Measurements from ENCODE around the gene SUN2. TPM values are rescaled to one million over a fixed set of nuclear protein-coding genes. Genes with fewer than 3 reads are reported as not detected.
A peak's percentile ranks its signal among the peaks of the same experiment; 100 is the strongest.

SUN2 gene
- polyA plus RNA-seq, 1 donor: 66.5 TPM

DNA sequence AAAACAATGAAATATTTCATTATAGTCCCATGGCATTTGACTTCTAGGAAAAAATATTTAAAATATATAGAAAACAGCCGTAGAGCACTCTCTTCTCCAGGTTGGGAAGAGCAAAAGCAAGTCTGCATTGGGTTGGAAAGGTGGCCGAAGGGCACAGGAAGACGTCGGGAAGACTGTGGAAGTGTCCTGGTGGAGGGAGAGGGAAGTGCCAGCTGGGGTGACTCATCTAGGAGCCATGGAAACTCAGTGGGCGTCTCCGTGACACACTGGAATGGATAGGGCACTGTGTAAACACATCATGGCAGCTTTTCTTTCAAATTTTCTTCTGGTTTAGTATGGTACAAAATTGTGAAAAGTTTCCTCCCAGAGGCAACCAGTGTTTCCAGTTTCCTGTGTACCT, 37.4 kb downstream of the SUN2 start:
- WGBS (ENCODE audit: insufficient coverage, low lambda C conversion rate): no CpG with 5 or more reads among the region's 6 CpGs
- H3K36me3 ChIP-seq (ENCODE audit: control insufficient read depth, insufficient read depth, low read length): peaks cover 59% of the 10 kb centered on the region
- peak; percentile 67 to 74 for DNase-seq
- H3K27me3 ChIP-seq (ENCODE audit: control insufficient read depth, insufficient read depth, low read length): no peaks in the 10 kb centered on the region
- no peaks in the 10 kb centered on the region for H3K4me1 ChIP-seq (ENCODE audit: control insufficient read depth, insufficient read depth, low read length)
- no peak overlapping the region for H3K4me3 ChIP-seq (ENCODE audit: low read length)
- peak overlapping the region; percentile 39 for H3K27ac ChIP-seq (ENCODE audit: low read length)
- no peaks in the 10 kb centered on the region for H3K9me3 ChIP-seq (ENCODE audit: control insufficient read depth, low read depth, low read length)

DNA sequence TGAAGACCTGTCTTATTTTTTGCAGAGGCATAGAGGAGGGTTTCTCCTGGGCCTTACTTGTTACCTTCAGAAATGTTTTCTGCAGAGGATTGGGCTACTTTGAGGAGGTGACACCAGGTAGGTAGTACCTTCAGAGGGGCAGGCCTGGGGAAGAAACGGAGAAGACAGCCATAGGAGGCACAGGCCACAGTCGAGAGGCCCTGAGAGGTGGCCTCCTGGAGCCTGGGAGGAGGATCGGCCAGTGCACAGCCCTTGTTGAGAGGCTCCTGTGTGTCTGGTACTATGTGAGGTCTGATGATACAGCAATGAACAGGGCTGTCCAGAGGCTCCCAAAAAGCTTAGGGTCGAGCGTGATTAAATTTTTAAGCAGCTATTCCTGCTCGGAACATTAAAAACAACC, 38.6 kb downstream of the SUN2 start:
- Histone ChIP-seq H3K27me3 (ENCODE audit: control insufficient read depth, insufficient read depth, low read length) (no peaks in the 10 kb centered on the region), H3K4me1 (ENCODE audit: control insufficient read depth, insufficient read depth, low read length) (no peaks in the 10 kb centered on the region), H3K27ac (ENCODE audit: low read length) (no peak overlapping the region), H3K9me3 (ENCODE audit: control insufficient read depth, low read depth, low read length) (no peaks in the 10 kb centered on the region), H3K36me3 (ENCODE audit: control insufficient read depth, insufficient read depth, low read length) (peaks cover 54% of the 10 kb centered on the region), H3K4me3 (ENCODE audit: low read length) (no peak overlapping the region)
- WGBS (ENCODE audit: insufficient coverage, low lambda C conversion rate): no CpG with 5 or more reads among the region's 6 CpGs
- DNase-seq: no peak

GRCh38 chr22:38716826-38717225, 39.0 kb downstream of the SUN2 start:
- no peaks in the 10 kb centered on the region for H3K27me3 ChIP-seq (ENCODE audit: control insufficient read depth, insufficient read depth, low read length)
- H3K4me3 ChIP-seq (ENCODE audit: low read length): no peak overlapping the region
- H3K27ac ChIP-seq (ENCODE audit: low read length): no peak overlapping the region
- H3K9me3 ChIP-seq (ENCODE audit: control insufficient read depth, low read depth, low read length): no peaks in the 10 kb centered on the region
- no CpG with 5 or more reads among the region's 9 CpGs for whole genome bisulfite sequencing (ENCODE audit: insufficient coverage, low lambda C conversion rate)
- peaks cover 55% of the 10 kb centered on the region for H3K36me3 ChIP-seq (ENCODE audit: control insufficient read depth, insufficient read depth, low read length)
- no peak for DNase-seq
- no peaks in the 10 kb centered on the region for H3K4me1 ChIP-seq (ENCODE audit: control insufficient read depth, insufficient read depth, low read length)

DNA sequence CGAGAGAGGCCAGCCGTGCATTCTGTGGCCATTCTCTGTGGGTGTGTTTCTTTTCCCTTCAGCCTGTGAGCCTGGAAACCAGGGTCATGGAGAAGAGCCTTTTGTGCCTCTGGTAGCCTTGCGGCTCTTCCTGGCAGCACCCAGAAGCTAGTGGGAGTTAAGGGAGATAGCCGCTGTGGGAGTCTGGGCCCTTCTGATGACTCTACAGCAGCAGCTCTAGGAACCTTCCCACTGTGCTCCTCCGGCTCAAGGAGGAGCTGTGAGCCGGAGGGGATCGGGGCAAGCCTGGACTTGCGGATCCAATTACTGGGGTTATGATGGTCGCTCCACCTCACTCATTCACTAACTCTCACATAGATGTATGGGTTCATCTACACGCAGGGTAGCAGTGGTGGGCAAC, 39.5 kb downstream of the SUN2 start:
- Histone ChIP-seq H3K4me3 (ENCODE audit: low read length) (no peak overlapping the region), H3K9me3 (ENCODE audit: control insufficient read depth, low read depth, low read length) (no peaks in the 10 kb centered on the region), H3K36me3 (ENCODE audit: control insufficient read depth, insufficient read depth, low read length) (peaks cover 52% of the 10 kb centered on the region), H3K27ac (ENCODE audit: low read length) (no peak overlapping the region), H3K27me3 (ENCODE audit: control insufficient read depth, insufficient read depth, low read length) (no peaks in the 10 kb centered on the region), H3K4me1 (ENCODE audit: control insufficient read depth, insufficient read depth, low read length) (no peaks in the 10 kb centered on the region)
- DNase-seq: no peak
- 100% methylated on average over 1 of the region's 10 CpGs for WGBS (ENCODE audit: insufficient coverage, low lambda C conversion rate)

DNA sequence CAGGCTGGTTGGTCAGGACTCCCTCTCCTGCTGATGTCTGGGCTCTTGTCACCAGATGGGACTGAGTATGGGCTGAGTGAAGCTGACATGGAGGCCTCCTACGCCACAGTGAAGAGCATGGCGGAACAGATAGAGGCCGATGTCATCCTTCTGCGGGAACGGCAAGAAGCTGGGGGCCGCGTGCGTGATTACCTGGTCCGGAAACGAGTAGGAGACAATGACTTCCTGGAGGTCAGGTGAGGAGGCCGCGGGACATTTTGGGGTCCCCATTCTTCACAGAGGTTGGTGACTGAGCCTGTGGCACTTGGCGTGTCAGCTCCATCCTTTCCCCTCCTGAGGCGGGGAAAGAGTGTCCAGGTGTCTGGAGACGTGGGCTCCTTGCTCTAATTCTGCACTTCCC, 39.9 kb downstream of the SUN2 start:
- H3K4me1 ChIP-seq (ENCODE audit: control insufficient read depth, insufficient read depth, low read length): no peaks in the 10 kb centered on the region
- H3K27me3 ChIP-seq (ENCODE audit: control insufficient read depth, insufficient read depth, low read length): no peaks in the 10 kb centered on the region
- no peak overlapping the region for H3K27ac ChIP-seq (ENCODE audit: low read length)
- no peaks in the 10 kb centered on the region for H3K9me3 ChIP-seq (ENCODE audit: control insufficient read depth, low read depth, low read length)
- WGBS (ENCODE audit: insufficient coverage, low lambda C conversion rate): no CpG with 5 or more reads among the region's 15 CpGs
- H3K36me3 ChIP-seq (ENCODE audit: control insufficient read depth, insufficient read depth, low read length): peaks cover 50% of the 10 kb centered on the region
- no peak for DNase-seq
- H3K4me3 ChIP-seq (ENCODE audit: low read length): no peak overlapping the region

GRCh38 chr22:38715176-38715764, 40.5 kb downstream of the SUN2 start:
- no peaks in the 10 kb centered on the region for H3K27me3 ChIP-seq (ENCODE audit: control insufficient read depth, insufficient read depth, low read length)
- H3K4me1 ChIP-seq (ENCODE audit: control insufficient read depth, insufficient read depth, low read length): no peaks in the 10 kb centered on the region
- H3K27ac ChIP-seq (ENCODE audit: low read length): no peak overlapping the region
- 80% methylated on average over 1 of the region's 9 CpGs for WGBS (ENCODE audit: insufficient coverage, low lambda C conversion rate)
- no peak overlapping the region for H3K4me3 ChIP-seq (ENCODE audit: low read length)
- DNase-seq: no peak
- peaks cover 46% of the 10 kb centered on the region for H3K36me3 ChIP-seq (ENCODE audit: control insufficient read depth, insufficient read depth, low read length)
- no peaks in the 10 kb centered on the region for H3K9me3 ChIP-seq (ENCODE audit: control insufficient read depth, low read depth, low read length)

- no CpG with 5 or more reads among the region's 8 CpGs for WGBS (ENCODE audit: insufficient coverage, low lambda C conversion rate)
- DNase-seq: no peak
Measured at GRCh38 chr22:38713921-38714320, 41.9 kb downstream of the SUN2 start.

GRCh38 chr22:38712486-38713207, 43.2 kb downstream of the SUN2 start:
- no peaks in the 10 kb centered on the region for H3K9me3 ChIP-seq (ENCODE audit: control insufficient read depth, low read depth, low read length)
- H3K36me3 ChIP-seq (ENCODE audit: control insufficient read depth, insufficient read depth, low read length): peaks cover 53% of the 10 kb centered on the region
- H3K27me3 ChIP-seq (ENCODE audit: control insufficient read depth, insufficient read depth, low read length): no peaks in the 10 kb centered on the region
- H3K4me3 ChIP-seq (ENCODE audit: low read length): no peak overlapping the region
- WGBS (ENCODE audit: insufficient coverage, low lambda C conversion rate): 43% methylated on average over 1 of the region's 11 CpGs
- H3K4me1 ChIP-seq (ENCODE audit: control insufficient read depth, insufficient read depth, low read length): peaks cover 8% of the 10 kb centered on the region
- no peak for DNase-seq
- H3K27ac ChIP-seq (ENCODE audit: low read length): no peak overlapping the region

More at GRCh38 chr22:38713921-38714320, 41.9 kb downstream of the SUN2 start:
- Histone ChIP-seq H3K9me3 (ENCODE audit: control insufficient read depth, low read depth, low read length) (no peaks in the 10 kb centered on the region), H3K36me3 (ENCODE audit: control insufficient read depth, insufficient read depth, low read length) (peaks cover 56% of the 10 kb centered on the region), H3K27me3 (ENCODE audit: control insufficient read depth, insufficient read depth, low read length) (no peaks in the 10 kb centered on the region), H3K27ac (ENCODE audit: low read length) (no peak overlapping the region), H3K4me1 (ENCODE audit: control insufficient read depth, insufficient read depth, low read length) (no peaks in the 10 kb centered on the region), H3K4me3 (ENCODE audit: low read length) (no peak overlapping the region)

DNA sequence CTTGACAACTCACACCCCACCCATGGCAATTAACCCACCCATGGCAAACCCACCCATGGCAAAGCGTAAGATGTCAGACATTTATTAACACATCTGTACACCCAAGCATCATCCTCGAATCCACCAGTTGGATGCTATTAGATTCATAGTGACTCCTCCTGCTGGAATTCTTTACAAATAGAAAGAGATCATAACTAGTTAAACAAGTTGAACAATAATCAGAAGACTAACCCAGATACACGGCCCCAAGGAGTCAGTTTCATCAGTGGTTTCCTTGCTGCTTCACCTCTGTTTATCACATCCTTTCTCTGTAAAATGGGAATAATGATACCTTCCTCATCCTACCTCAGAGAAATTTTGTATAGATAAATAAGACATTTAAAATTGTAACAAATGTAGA, 44.9 kb downstream of the SUN2 start:
- peaks cover 35% of the 10 kb centered on the region for H3K36me3 ChIP-seq (ENCODE audit: control insufficient read depth, insufficient read depth, low read length)
- H3K4me3 ChIP-seq (ENCODE audit: low read length): no peak overlapping the region
- H3K4me1 ChIP-seq (ENCODE audit: control insufficient read depth, insufficient read depth, low read length): peaks cover 12% of the 10 kb centered on the region
- no peaks in the 10 kb centered on the region for H3K27me3 ChIP-seq (ENCODE audit: control insufficient read depth, insufficient read depth, low read length)
- no peak for DNase-seq
- WGBS (ENCODE audit: insufficient coverage, low lambda C conversion rate): no CpG with 5 or more reads among the region's 3 CpGs
- H3K9me3 ChIP-seq (ENCODE audit: control insufficient read depth, low read depth, low read length): no peaks in the 10 kb centered on the region
- H3K27ac ChIP-seq (ENCODE audit: low read length): no peak overlapping the region

- Histone ChIP-seq H3K4me1 (ENCODE audit: control insufficient read depth, insufficient read depth, low read length) (peaks cover 12% of the 10 kb centered on the region), H3K9me3 (ENCODE audit: control insufficient read depth, low read depth, low read length) (no peaks in the 10 kb centered on the region), H3K27me3 (ENCODE audit: control insufficient read depth, insufficient read depth, low read length) (no peaks in the 10 kb centered on the region), H3K4me3 (ENCODE audit: low read length) (no peak overlapping the region), H3K36me3 (ENCODE audit: control insufficient read depth, insufficient read depth, low read length) (peaks cover 30% of the 10 kb centered on the region), H3K27ac (ENCODE audit: low read length) (no peak overlapping the region)
- no peak for DNase-seq
- WGBS (ENCODE audit: insufficient coverage, low lambda C conversion rate): 100% methylated on average over 1 of the region's 3 CpGs
Measured at GRCh38 chr22:38710351-38710750, 45.4 kb downstream of the SUN2 start.

DNA sequence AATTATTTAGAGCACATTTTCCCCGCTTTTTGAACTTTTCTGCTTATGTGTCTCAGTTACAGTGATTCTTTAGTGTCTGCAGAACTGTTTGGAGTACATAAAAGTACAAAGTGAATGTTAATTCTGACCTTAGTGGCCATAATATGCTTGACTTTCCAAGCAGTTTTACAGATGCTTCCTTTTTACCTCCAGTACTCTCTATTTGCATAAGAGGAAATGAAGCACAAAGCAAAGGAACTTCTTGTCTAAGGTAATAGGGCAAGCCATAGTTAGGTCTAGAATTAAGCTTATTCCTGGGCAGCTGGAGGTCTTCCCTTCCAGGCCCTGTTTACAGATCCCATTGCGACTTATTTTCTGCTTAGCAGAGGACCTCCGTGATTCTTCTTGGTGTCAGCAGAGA, 46.5 kb downstream of the SUN2 start:
- DNase-seq: no peak
- WGBS (ENCODE audit: insufficient coverage, low lambda C conversion rate): 90% methylated on average over 2 of the region's 3 CpGs
- Histone ChIP-seq H3K4me3 (ENCODE audit: low read length) (no peak overlapping the region), H3K27ac (ENCODE audit: low read length) (no peak overlapping the region), H3K4me1 (ENCODE audit: control insufficient read depth, insufficient read depth, low read length) (peaks cover 20% of the 10 kb centered on the region), H3K27me3 (ENCODE audit: control insufficient read depth, insufficient read depth, low read length) (no peaks in the 10 kb centered on the region), H3K9me3 (ENCODE audit: control insufficient read depth, low read depth, low read length) (no peaks in the 10 kb centered on the region), H3K36me3 (ENCODE audit: control insufficient read depth, insufficient read depth, low read length) (peaks cover 26% of the 10 kb centered on the region)

Data from large intestine (tissue), 3 donors.